Body of pancreas (tissue), 4 donors: ENCODE measurements around the gene ALX3.

Experiments used
- POLR2A ChIP-seq, 3 donors: fragments of 450-650 bp; IDR thresholded peaks; one replicate each; pipeline ENCODE4 v1.6.1; 2016; ENCODE audit warnings: antibody characterized with exemption in 3 of 3, mild to moderate bottlenecking in 2 of 3
- TF ChIP-seq, protein P1 (sequence below), 7 experiments: fragments of 450-650 bp in 4 of 7; fragments of 200-600 bp in 3 of 7; sonication (generic) in 3 of 7; IDR thresholded peaks; one replicate each; pipeline ENCODE4 v1.5.1; 2016 to 2019; ENCODE audit warnings: antibody characterized with exemption in 7 of 7

GRCh38 chr1:110088739-110089316, 18.4 kb upstream of the ALX3 start:
- TF ChIP-seq, protein P1, sequence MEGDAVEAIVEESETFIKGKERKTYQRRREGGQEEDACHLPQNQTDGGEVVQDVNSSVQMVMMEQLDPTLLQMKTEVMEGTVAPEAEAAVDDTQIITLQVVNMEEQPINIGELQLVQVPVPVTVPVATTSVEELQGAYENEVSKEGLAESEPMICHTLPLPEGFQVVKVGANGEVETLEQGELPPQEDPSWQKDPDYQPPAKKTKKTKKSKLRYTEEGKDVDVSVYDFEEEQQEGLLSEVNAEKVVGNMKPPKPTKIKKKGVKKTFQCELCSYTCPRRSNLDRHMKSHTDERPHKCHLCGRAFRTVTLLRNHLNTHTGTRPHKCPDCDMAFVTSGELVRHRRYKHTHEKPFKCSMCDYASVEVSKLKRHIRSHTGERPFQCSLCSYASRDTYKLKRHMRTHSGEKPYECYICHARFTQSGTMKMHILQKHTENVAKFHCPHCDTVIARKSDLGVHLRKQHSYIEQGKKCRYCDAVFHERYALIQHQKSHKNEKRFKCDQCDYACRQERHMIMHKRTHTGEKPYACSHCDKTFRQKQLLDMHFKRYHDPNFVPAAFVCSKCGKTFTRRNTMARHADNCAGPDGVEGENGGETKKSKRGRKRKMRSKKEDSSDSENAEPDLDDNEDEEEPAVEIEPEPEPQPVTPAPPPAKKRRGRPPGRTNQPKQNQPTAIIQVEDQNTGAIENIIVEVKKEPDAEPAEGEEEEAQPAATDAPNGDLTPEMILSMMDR (IDR thresholded peaks at IDR 0.05) = no peak
- no peak for TF ChIP-seq POLR2A (IDR thresholded peaks at IDR 0.05)
